Ovary (tissue), 3 donors: Measurements from ENCODE around the gene CAMTA1.

ENCODE experiments used
- EP300 ChIP-seq: sonication (generic); formaldehyde crosslinking; IDR thresholded peaks from one replicate; pipeline ENCODE4 v1.6.1; 2017; ENCODE audit warnings: antibody characterized with exemption
- POLR2A ChIP-seq: fragments of 450-650 bp; IDR thresholded peaks from one replicate; pipeline ENCODE4 v1.6.1; 2017; ENCODE audit warnings: antibody characterized with exemption, mild to moderate bottlenecking, moderate library complexity
- TF ChIP-seq, protein P1 (sequence below), 3 donors: fragments of 450-650 bp in 2 of 3; fragments of 200-600 bp in 1 of 3; IDR thresholded peaks; one replicate each; pipeline versions ENCODE4 v1.5.1 to v1.8.0; 2016 to 2022; ENCODE audit warnings: antibody characterized with exemption in 3 of 3, mild to moderate bottlenecking in 1 of 3
- donor health status: DM: no; HTN: no; CAD: no.

DNA sequence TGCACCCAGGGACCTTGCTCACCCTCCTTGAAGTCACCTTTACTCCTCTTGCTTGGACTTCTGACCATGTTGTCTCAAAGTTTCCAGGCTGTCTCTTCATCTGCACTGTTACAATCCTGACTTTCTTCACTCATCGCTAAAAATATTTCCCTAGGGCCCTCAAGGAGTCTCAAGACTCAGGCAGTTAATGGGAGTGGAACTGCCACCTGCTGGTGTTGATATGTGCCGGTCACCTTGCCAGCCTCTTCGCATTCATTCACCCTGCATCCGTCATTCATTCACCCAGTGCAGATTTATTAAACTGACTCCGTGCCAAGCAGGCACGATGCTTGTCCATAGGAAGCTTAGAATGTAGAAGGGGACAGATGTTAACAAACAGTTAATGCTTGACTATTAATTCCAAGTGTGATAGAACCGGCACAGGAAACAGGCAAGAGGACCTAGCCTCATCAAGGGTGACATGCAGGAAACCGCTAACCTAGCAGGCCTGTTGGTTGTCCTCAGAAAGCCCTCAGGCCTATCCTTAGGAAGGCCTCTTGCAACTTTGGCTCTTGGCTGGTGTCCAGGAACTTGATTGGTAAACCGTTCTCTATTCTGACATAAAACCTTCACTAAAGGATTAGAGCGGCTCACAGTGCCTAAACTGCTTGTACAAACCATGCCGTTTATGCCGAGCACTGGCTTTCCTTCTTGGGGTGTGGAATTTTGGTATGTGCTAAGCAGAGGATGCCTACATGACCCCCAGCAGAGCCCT is 342.2 kb downstream of the CAMTA1 start:
- TF ChIP-seq, protein P1, sequence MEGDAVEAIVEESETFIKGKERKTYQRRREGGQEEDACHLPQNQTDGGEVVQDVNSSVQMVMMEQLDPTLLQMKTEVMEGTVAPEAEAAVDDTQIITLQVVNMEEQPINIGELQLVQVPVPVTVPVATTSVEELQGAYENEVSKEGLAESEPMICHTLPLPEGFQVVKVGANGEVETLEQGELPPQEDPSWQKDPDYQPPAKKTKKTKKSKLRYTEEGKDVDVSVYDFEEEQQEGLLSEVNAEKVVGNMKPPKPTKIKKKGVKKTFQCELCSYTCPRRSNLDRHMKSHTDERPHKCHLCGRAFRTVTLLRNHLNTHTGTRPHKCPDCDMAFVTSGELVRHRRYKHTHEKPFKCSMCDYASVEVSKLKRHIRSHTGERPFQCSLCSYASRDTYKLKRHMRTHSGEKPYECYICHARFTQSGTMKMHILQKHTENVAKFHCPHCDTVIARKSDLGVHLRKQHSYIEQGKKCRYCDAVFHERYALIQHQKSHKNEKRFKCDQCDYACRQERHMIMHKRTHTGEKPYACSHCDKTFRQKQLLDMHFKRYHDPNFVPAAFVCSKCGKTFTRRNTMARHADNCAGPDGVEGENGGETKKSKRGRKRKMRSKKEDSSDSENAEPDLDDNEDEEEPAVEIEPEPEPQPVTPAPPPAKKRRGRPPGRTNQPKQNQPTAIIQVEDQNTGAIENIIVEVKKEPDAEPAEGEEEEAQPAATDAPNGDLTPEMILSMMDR (IDR thresholded peaks at IDR 0.05): no peak
- TF ChIP-seq POLR2A (no peak), EP300 (no peak)
